Karpas-422 (cell line): Measurements from ENCODE around the gene FBXO41. TPM values are rescaled to one million over a fixed set of nuclear protein-coding genes. Genes with fewer than 3 reads are reported as not detected.

ENCODE experiments used
- DNase-seq: peaks from one replicate; pipeline ENCODE4 v3.0.0-alpha.2; 2015
- H2AFZ ChIP-seq: fragments of 200-600 bp; sonication (generic); 2 replicates; pipeline ENCODE4 v1.6.1; 2014; ENCODE audit warnings: antibody characterized with exemption, low read length, mixed read lengths
- H3K27ac ChIP-seq: fragments of 200-600 bp; sonication (generic); 2 replicates; pipeline ENCODE4 v1.5.1; 2014; ENCODE audit warnings: mild to moderate bottlenecking, low read length, moderate library complexity
- H3K27me3 ChIP-seq: fragments of 200-600 bp; sonication (generic); 2 replicates; pipeline ENCODE4 v1.6.1; 2014; ENCODE audit warnings: low read length, mixed read lengths
- H3K36me3 ChIP-seq: fragments of 200-600 bp; sonication (generic); 2 replicates; pipeline ENCODE4 v1.6.1; 2014; ENCODE audit warnings: low read length, mixed read lengths; ENCODE audit not compliant: insufficient read depth
- H3K4me1 ChIP-seq: fragments of 200-600 bp; sonication (generic); 2 replicates; pipeline ENCODE4 v1.6.1; 2014; ENCODE audit warnings: mild to moderate bottlenecking, low read length, mixed read lengths
- H3K4me2 ChIP-seq: fragments of 200-600 bp; sonication (generic); 2 replicates; pipeline ENCODE4 v1.6.1; 2014; ENCODE audit warnings: low read length, low read depth, mild to moderate bottlenecking; ENCODE audit not compliant: poor library complexity, severe bottlenecking
- H3K4me3 ChIP-seq: fragments of 200-600 bp; sonication (generic); 2 replicates; pipeline ENCODE4 v1.5.1; 2014; ENCODE audit warnings: mild to moderate bottlenecking, antibody characterized with exemption, low read length, mixed read lengths
- H3K79me2 ChIP-seq: fragments of 200-600 bp; sonication (generic); 2 replicates; pipeline ENCODE4 v1.6.1; 2014; ENCODE audit warnings: mild to moderate bottlenecking, low read length, mixed read lengths
- H3K9ac ChIP-seq: fragments of 200-600 bp; sonication (generic); 2 replicates; pipeline ENCODE4 v1.6.0; 2014; ENCODE audit warnings: low read length
- H3K9me2 ChIP-seq: fragments of 200-600 bp; sonication (generic), shearing (Covaris generic); replicated peaks from 2 replicates; pipeline ENCODE4 v1.6.0; 2014; ENCODE audit warnings: mild to moderate bottlenecking, low read length, moderate library complexity; ENCODE audit not compliant: insufficient read depth
- H3K9me3 ChIP-seq: fragments of 300-700, 200-600 bp; sonication (generic); 2 replicates; pipeline ENCODE4 v1.6.1; 2014; ENCODE audit warnings: low read length, mixed read lengths
- H4K20me1 ChIP-seq: fragments of 200-600 bp; sonication (generic); 2 replicates; pipeline ENCODE4 v1.6.1; 2014; ENCODE audit warnings: mild to moderate bottlenecking, antibody characterized with exemption, low read length, low read depth; ENCODE audit not compliant: insufficient read depth
- total RNA-seq: library from RNA; depleted of rRNA; stranded (reverse); fragments of >200 nt; shearing (Covaris generic); gene quantifications from 2 replicates; pipeline ENCODE4 v1.2.3, GENCODE V29; 2014; ENCODE audit warnings: low replicate concordance

Gene FBXO41
- total RNA-seq, 1 experiment from 2014 or later, result 44.9 TPM

DNA sequence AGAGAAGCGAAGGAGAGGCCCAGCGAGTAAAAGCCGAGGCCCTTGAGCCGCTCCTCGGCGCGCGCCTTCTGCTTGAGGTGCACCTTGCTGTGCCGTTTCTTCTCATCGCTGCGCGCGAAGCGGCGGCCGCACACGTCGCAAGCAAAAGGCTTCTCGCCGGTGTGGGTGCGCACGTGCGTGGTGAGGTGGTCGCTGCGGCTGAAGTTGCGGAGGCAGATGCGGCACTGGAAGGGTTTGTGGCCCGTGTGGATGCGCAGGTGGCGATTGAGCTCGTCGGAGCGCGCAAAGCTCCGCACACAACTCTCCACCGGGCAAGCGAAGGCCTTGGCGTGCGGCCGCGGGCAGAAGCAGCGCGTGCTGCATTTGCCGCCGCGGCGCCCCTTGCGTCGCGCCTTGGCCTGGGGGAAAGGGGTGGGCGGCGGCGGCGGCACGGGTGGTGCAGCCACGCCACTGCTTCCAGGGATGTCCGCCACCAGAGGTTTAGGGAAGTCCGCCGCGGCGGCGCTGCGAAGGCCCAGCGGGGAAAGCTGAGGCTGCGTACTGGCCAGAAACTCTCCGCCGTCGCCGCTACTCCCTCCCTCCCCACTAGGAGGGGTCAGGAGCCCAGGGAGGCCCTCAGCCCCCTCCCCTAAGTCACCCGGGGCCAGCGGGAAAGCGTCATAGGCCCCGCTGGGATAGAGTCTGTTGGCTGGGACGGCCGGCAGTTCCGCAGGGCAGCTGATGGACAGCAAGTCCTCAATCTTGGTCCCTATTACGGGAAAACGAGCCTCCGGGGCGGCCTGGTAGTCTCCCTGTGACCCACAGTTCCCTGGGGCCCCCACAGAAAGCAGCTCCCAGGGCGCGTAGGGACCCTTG is 7.4 kb upstream of the FBXO41 start:
- Histone ChIP-seq H3K9me3 (no peaks in the 10 kb centered on the region), H3K27me3 (no peaks in the 10 kb centered on the region; the same call in 1 of the 2 replicates), H3K9ac (no peak overlapping the region), H3K79me2 (no peaks in the 10 kb centered on the region), H3K4me2 (no peak overlapping the region), H4K20me1 (no peaks in the 10 kb centered on the region), H3K36me3 (no peaks in the 10 kb centered on the region), H3K9me2 (no peaks in the 10 kb centered on the region), H3K4me3 (no peak overlapping the region), H2AFZ (no peak overlapping the region), H3K4me1 (peaks cover 8% of the 10 kb centered on the region), H3K27ac (no peak overlapping the region)
- no peak for DNase-seq

DNA sequence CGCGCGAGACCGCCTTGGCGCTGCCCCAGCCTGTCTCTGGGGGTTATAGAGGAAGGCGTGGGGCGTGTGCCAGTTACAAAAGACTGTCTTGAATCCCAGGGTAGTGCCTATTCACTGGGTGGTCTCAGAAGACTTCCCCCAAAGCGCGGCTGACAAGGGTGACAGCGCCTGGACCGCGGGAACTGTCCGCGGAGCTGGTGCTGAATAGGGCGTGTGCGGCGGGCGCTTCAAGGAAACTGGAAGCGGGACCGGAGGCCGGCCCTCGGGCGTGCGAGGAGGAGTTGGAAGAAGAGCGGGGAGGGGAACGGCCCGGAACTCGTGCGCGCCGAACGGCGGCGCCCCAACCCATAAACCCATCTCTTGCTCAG is 6.8 kb upstream of the FBXO41 start:
- H3K27ac ChIP-seq, result no peak overlapping the region
- no peaks in the 10 kb centered on the region for H3K9me2 ChIP-seq
- no peak overlapping the region for H3K9ac ChIP-seq
- H3K9me3 ChIP-seq, result no peaks in the 10 kb centered on the region
- H3K27me3 ChIP-seq, result no peaks in the 10 kb centered on the region; the same call in 1 of the 2 replicates
- peak; percentile 55 for DNase-seq
- H3K4me1 ChIP-seq, result peaks cover 8% of the 10 kb centered on the region
- no peak overlapping the region for H3K4me3 ChIP-seq
- no peaks in the 10 kb centered on the region for H3K79me2 ChIP-seq
- no peaks in the 10 kb centered on the region for H4K20me1 ChIP-seq
- no peak overlapping the region for H3K4me2 ChIP-seq
- no peak overlapping the region for H2AFZ ChIP-seq
- no peaks in the 10 kb centered on the region for H3K36me3 ChIP-seq

DNA sequence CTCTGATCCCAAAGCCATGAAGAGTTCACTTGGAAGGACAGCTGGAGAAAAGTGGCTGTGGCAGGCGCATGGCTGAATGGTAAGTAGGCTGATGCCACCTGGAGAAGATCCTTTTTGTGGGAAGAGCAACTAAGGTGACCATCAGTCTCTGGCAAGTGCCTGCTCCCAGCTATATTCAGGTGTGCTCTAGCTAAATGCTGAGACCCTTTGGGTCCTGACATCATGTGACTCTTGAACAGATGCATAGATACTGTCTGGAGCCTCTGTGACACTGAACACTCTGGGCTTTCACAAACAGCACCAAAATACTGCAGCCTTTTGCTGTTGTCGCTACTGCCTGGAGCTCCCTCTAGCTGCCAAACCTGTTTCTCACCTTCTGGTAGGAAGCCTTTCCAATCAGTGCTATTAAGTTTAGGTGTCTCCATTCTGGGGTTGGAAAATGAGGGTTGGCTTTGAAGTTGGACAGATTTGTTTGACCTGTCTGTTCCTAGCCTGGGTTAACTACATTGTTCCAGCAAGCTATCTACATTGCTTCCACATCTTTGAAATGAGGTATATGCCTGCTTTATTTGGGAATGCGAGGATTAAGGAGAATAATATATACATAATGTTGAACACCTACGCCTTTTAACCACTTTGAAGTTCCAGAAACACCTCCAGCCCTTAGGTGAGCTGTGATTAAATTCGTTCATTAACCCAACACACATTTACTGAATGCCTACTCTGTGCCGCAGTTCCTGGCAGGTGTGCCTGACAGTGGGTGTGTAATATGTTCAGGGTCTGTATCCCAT is 6.0 kb upstream of the FBXO41 start:
- H3K9me3 ChIP-seq, result no peaks in the 10 kb centered on the region
- H3K4me1 ChIP-seq, result peaks cover 17% of the 10 kb centered on the region
- H3K27me3 ChIP-seq, result no peaks in the 10 kb centered on the region; the same call in 1 of the 2 replicates
- peak; percentile 93 for DNase-seq
- no peak overlapping the region for H2AFZ ChIP-seq
- no peaks in the 10 kb centered on the region for H3K79me2 ChIP-seq
- H4K20me1 ChIP-seq, result no peaks in the 10 kb centered on the region
- no peaks in the 10 kb centered on the region for H3K36me3 ChIP-seq
- H3K9ac ChIP-seq, result no peak overlapping the region
- H3K27ac ChIP-seq, result no peak overlapping the region
- H3K4me2 ChIP-seq, result no peak overlapping the region
- no peak overlapping the region for H3K4me3 ChIP-seq
- H3K9me2 ChIP-seq, result no peaks in the 10 kb centered on the region

DNA sequence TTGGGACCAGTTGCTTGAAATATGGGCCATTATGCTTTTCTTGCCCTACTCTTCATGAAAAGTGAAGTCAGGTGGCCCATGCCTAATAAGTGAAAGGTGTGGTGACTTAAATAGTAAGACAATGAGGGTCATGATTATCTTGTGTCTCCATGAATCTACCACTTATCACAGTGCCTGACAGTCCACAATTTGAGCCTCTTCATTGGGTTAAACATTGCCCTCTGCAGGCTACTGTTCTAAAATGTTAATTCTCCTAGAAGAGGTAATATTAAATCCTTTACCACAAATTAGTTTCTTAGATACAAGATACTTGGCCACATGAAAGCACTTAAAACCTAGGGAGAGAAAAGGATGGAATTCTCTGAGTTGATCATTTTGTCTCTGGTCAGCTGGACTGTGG is 5.0 kb upstream of the FBXO41 start:
- no peak overlapping the region for H3K9ac ChIP-seq
- H3K4me1 ChIP-seq, result peaks cover 22% of the 10 kb centered on the region
- H4K20me1 ChIP-seq, result no peaks in the 10 kb centered on the region
- no peak overlapping the region for H2AFZ ChIP-seq
- no peak overlapping the region for H3K4me2 ChIP-seq
- H3K79me2 ChIP-seq, result peaks cover 2% of the 10 kb centered on the region; the same call in 1 of the 2 replicates
- peak; percentile 74 for DNase-seq
- H3K4me3 ChIP-seq, result no peak overlapping the region
- H3K9me3 ChIP-seq, result no peaks in the 10 kb centered on the region
- no peaks in the 10 kb centered on the region for H3K9me2 ChIP-seq
- no peaks in the 10 kb centered on the region for H3K36me3 ChIP-seq
- H3K27me3 ChIP-seq, result no peaks in the 10 kb centered on the region; the same call in 1 of the 2 replicates
- no peak overlapping the region for H3K27ac ChIP-seq

DNA sequence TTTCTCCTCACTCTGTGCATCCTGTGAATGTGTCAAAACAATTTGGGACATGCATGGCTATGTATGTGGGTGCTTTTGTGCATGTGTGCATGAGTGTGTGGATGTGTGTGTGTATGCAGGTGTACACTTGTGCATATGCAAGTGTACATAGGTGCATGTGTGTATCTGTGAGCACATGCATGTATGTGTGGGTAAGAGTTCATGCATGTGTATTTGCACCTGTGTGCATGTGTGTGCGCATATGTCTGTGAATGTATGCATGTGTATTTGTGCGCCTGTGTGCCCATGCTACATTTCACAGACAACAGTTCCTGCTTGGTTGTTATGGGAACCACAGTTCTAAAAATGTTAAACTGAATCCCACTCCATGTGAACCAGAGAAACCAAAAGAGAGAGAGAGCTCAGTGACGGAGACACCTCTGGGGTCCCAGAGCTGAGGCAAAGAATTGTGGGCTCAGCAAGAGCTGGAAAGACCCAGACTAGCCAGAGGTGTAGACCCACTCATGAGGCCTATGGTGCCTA is 1.9 kb upstream of the FBXO41 start:
- Histone ChIP-seq H3K9ac (no peak overlapping the region), H3K79me2 (peaks cover 33% of the 10 kb centered on the region), H2AFZ (no peak overlapping the region), H4K20me1 (peaks cover 5% of the 10 kb centered on the region), H3K9me3 (no peaks in the 10 kb centered on the region), H3K27me3 (no peaks in the 10 kb centered on the region; the same call in 1 of the 2 replicates), H3K27ac (no peak overlapping the region), H3K4me2 (peak overlapping the region; percentile 97), H3K9me2 (no peaks in the 10 kb centered on the region), H3K4me3 (no peak overlapping the region), H3K4me1 (peaks cover 34% of the 10 kb centered on the region), H3K36me3 (peaks cover 6% of the 10 kb centered on the region)
- no peak for DNase-seq

DNA sequence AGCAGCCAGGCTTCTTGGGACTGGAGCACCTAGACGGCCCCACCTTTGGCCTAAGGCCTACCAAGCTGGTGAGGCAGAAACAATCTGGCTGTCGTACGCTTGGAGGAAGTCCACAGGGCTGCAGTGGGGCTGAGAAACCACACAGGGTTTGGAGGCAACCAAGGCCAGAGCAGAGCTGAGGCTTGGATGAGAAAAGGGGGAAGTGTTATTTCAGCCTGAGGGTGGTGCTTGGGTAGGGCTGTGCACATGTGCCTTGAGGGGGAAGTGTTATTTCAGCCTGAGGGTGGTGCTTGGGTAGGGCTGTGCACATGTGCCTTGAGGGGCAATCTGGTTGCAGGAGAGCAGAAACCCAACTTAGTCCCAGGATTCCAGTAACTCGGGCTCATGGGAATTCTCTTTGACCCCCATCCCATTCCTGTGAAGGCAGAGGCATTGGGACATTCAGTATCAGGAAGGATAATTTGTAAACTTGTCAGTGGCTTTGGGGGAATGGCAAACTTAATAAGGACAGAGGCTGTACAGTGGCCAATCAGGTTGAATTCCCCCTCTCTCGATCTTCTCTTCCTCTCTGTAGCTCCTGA is 971 bp upstream of the FBXO41 start:
- peak; percentile 98 for DNase-seq
- H3K4me2 ChIP-seq, result peak overlapping the region; percentile 97
- H3K27ac ChIP-seq, result peak overlapping the region; percentile 97

DNA sequence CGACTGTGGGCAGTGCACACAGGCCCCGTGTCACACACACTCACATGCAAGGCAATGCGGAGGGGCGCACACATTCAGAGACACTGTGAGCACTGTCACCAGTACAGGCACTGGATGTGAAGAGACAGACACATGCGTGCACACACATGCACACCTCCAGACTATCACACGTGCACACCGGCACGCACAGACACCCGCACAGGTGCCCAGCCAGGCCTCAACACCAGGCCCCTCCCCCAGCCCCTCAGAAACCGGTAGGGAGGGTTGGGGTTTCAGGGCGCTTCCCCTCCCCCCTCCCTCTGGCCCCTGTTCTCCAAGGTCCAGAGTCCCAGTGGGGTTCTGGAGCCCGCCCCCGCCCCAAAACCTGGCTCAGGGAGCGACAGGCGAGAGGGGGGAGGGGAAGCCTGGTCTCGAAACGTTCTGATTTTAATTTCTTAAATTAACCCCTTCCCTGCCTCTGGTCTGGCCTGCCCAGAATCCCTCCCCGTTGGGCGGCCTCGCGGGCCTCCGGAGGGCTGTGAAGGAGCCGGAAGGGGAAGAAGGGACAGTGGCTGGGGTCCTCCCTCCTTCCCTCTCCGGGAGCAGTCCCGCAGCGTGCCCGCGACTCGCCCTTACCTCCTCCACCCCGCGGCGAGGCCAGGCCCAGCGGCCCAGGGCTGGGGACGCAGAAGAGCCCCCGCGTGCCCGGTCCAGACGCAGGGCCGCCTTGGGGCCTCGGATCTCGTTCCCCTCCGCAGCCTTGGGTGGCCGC is 558 bp downstream of the FBXO41 start:
- DNase-seq, result peak; percentile 86
- Histone ChIP-seq H3K4me3 (peak overlapping the region; percentile 85), H3K9ac (peak overlapping the region; percentile 97), H3K27me3 (no peaks in the 10 kb centered on the region; the same call in 1 of the 2 replicates), H4K20me1 (peaks cover 30% of the 10 kb centered on the region), H3K9me2 (no peaks in the 10 kb centered on the region), H2AFZ (no peak overlapping the region), H3K4me2 (peak overlapping the region; percentile 97), H3K36me3 (peaks cover 18% of the 10 kb centered on the region), H3K79me2 (peaks cover 58% of the 10 kb centered on the region), H3K27ac (peak overlapping the region; percentile 97), H3K9me3 (no peaks in the 10 kb centered on the region), H3K4me1 (peaks cover 36% of the 10 kb centered on the region)

More for the DNA sequence above, 971 bp upstream of the FBXO41 start:
- Histone ChIP-seq H4K20me1 (peaks cover 15% of the 10 kb centered on the region), H3K9me3 (no peaks in the 10 kb centered on the region), H3K4me1 (peaks cover 36% of the 10 kb centered on the region), H3K36me3 (peaks cover 16% of the 10 kb centered on the region), H3K9me2 (no peaks in the 10 kb centered on the region), H2AFZ (peak overlapping the region; percentile 45; the same call in 1 of the 2 replicates), H3K9ac (peak overlapping the region; percentile 97), H3K27me3 (no peaks in the 10 kb centered on the region; the same call in 1 of the 2 replicates), H3K4me3 (peak overlapping the region; percentile 85), H3K79me2 (peaks cover 42% of the 10 kb centered on the region)
